GM18861 (cell line): ENCODE results near the gene MTM1.

Experiments
- ATAC-seq: cut with Tn5 transposase; IDR thresholded peaks from one replicate; pipeline ENCODE4 v1.9.1; 2021; ENCODE audit not compliant: unreplicated experiment

The MTM1 gene

DNA sequence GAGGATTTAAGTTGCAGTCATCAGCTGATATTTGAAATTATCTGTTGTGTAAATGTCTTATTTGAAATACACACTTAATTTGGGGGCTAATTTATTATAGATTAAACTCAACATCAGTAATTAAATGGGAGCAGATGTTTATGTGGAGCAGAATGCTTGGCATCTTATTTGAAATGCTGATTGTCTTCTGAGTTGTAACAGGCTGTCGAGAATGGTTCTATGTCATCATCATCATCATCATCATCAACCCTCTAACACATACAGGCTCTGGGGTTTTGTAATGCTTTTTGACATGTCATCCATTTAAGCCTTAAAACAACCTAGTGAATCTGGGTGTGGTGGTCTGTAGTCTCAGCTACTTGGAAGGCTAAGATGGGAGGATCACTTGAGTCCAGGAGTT lies 133.0 kb downstream of the MTM1 start:
- ATAC-seq: no peak

DNA sequence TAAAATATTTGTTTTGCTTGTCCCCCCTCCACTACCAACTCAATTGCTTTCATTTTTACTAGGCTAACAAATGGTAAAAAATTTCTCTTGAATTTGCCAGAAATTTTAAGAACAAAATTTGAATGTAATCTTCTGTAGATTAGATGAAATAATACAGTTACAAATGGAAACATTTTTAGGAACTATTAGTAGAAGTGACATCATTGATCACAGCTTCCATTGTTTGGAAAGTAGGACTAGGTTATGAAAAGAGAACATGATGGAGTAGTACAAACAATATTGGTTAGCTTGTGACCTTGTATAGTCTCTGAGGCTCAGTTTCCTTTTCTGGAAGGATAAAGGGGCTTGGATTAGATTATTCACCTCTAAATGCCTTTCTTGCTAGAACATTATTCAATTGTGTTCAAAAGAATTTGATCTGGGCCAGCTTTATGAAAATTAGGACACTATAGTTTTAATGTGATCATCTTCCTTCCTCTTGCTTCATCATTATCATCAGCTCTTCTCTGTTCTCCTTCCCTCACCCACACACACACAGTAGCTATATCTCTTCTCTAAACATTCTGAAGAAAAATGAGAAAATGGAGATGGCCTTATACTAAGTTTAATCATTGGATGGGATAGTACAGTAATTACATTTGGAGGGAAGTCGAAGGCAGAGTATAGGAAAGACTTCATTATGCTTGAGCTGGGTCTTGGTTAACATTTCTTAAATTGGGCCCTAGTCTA lies 134.7 kb downstream of the MTM1 start:
- no peak for ATAC-seq

DNA sequence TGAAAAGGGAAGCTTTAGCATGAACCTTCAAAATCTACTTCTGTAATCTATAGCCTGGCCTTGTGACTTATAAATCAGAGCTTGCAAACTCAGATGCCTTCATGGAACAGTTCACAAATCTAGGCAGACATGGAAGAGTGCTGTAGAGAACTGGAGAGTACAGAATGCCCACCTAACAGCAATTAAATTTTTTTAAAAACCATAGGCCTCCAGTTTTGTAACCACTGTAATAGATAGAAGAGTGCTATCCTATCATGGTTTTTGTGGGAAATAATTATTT lies 135.2 kb downstream of the MTM1 start:
- no peak for ATAC-seq

- no peak for ATAC-seq
These were observed 135.7 kb downstream of the MTM1 start for GRCh38 chrX:150704030-150704613.

- no peak for ATAC-seq
These were observed 144.2 kb downstream of the MTM1 start for GRCh38 chrX:150712619-150713018.

DNA sequence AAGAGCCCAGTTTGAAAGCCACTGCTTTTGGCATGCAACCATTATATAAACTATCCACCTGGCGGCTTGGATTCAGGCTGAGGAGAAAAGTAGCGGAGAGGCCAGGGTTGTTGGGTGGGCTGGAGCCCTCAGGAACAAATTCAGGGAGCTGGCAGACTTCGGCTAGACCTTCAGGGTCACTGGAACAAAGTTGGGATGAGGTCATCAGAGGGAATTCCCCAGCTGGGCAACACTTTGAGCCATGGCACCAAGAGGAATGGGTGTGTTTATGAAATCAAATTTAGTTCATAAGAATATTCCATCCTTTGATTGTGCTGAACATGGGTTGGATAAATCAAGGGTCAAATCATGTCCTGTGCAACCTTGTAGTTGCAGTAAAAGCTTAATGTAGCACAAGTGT lies 146.8 kb downstream of the MTM1 start:
- ATAC-seq: no peak

GRCh38 chrX:150719621-150720020 lies 151.2 kb downstream of the MTM1 start:
- no peak for ATAC-seq
